GM12873 (cell line): ENCODE measurements around the gene MSX2.

Source experiments
- CTCF ChIP-seq: IDR thresholded peaks from 2 replicates; pipeline ENCODE4 v1.5.1; 2012; ENCODE audit warnings: low read depth, mild to moderate bottlenecking, moderate library complexity, low read length, control low read depth; ENCODE audit not compliant: insufficient read depth; ENCODE audit errors: missing control alignments

The MSX2 gene

GRCh38 chr5:174690271-174690670, 34.1 kb upstream of the MSX2 start:
- TF ChIP-seq CTCF, result no peak

DNA sequence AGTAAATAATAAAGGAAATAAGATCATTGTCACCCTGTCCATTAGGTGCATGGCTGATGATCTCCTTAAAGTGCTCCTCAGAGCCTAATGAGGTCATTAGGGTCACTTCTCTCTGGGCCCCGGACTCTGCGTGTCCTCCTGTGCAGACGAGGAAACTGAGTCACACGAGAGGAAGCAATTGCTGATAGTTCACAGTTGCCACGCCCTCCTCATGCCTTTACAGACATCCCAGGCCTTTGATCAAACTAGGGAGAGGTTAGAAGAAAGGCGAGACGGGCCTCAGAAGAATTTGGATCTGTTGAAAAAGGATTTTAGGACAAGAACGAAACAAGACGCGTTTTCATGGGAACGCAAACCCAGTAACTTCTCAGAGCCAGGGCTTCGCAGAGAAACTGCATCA, 32.0 kb upstream of the MSX2 start:
- TF ChIP-seq CTCF, result no peak

- no peak for TF ChIP-seq CTCF
Observed at GRCh38 chr5:174692982-174693422, 31.4 kb upstream of the MSX2 start.

- no peak for TF ChIP-seq CTCF
Observed at GRCh38 chr5:174693697-174694385, 30.5 kb upstream of the MSX2 start.

- TF ChIP-seq CTCF, result no peak
Observed at GRCh38 chr5:174694611-174695010, 29.8 kb upstream of the MSX2 start.

DNA sequence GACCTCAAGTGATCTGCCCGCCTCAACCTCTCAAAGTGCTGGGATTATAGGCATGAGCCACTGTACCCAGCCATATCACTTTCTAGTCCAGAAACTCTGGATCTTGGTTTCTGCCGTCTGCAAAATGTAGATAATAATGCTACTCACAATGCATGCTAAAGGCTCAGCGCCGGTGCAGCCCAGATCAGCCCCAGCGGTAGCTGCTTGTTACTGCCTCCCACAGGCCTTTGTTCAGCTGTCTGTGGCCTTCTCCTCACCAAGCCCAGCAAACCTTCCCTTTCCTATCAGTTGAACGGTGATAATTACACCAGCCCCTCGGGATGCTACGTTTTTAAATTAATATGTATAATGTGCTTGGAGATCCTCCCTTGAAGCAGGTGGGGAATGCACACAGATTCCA, 26.2 kb upstream of the MSX2 start:
- no peak for TF ChIP-seq CTCF

GRCh38 chr5:174699131-174699530, 25.3 kb upstream of the MSX2 start:
- TF ChIP-seq CTCF, result no peak
